Measurements from ENCODE around the gene MDC1. TPM values are rescaled to one million over a fixed set of nuclear protein-coding genes. Genes with fewer than 3 reads are reported as not detected.

Gene MDC1
- polyA plus RNA-seq, 1 donor from 2014 or later = 8.1 TPM

- no peak for TF ChIP-seq MXI1 (conservative IDR thresholded peaks at IDR 0.05; ENCODE audit: poor library complexity, severe bottlenecking)
- no peak for TF ChIP-seq SMC3 (conservative IDR thresholded peaks at IDR 0.05; ENCODE audit: poor library complexity)
- TF ChIP-seq TAF1 (IDR thresholded peaks at IDR 0.05; ENCODE audit: low read depth) = no peak
- no peak for TF ChIP-seq CTCF (IDR thresholded peaks at IDR 0.05; ENCODE audit: poor library complexity, severe bottlenecking)
- no peak overlapping the region for H3K4me3 ChIP-seq (ENCODE audit: low read length)
- H3K36me3 ChIP-seq (ENCODE audit: insufficient read depth, low read length) = no peaks in the 10 kb centered on the region
- no peaks in the 10 kb centered on the region for H3K9me2 ChIP-seq (ENCODE audit: insufficient read depth, low read length)
- no peak overlapping the region for H3K4me2 ChIP-seq (ENCODE audit: low read length)
- H3F3A ChIP-seq (ENCODE audit: insufficient read depth, low read length, poor library complexity, severe bottlenecking) = no peaks in the 10 kb centered on the region
- no peaks in the 10 kb centered on the region for H4K20me1 ChIP-seq (ENCODE audit: insufficient read depth)
- no peak overlapping the region for H2AFZ ChIP-seq (ENCODE audit: low read depth, low read length)
- no peaks in the 10 kb centered on the region for H3K79me2 ChIP-seq (replicated peaks; ENCODE audit: insufficient read depth, low read length)
- no peak overlapping the region for H3K9ac ChIP-seq (ENCODE audit: low read length)
- no peaks in the 10 kb centered on the region for H3K9me3 ChIP-seq (ENCODE audit: low read length)
- no peaks in the 10 kb centered on the region for H3K27me3 ChIP-seq (ENCODE audit: insufficient read depth, low read depth, low read length)
- no peak overlapping the region for H3K27ac ChIP-seq (ENCODE audit: low read length)
These were observed 59.6 kb downstream of the MDC1 start for GRCh38 chr6:30657454-30657853.

GRCh38 chr6:30656513-30656912 is 60.6 kb downstream of the MDC1 start:
- Histone ChIP-seq H3K79me2 (replicated peaks; ENCODE audit: insufficient read depth, low read length) (no peaks in the 10 kb centered on the region), H3K4me2 (ENCODE audit: low read length) (no peak overlapping the region), H3K9ac (ENCODE audit: low read length) (no peak overlapping the region), H3K9me2 (ENCODE audit: insufficient read depth, low read length) (no peaks in the 10 kb centered on the region), H3K36me3 (ENCODE audit: insufficient read depth, low read length) (no peaks in the 10 kb centered on the region), H3K9me3 (ENCODE audit: low read length) (no peaks in the 10 kb centered on the region), H3K27ac (ENCODE audit: low read length) (no peak overlapping the region), H3K27me3 (ENCODE audit: insufficient read depth, low read depth, low read length) (no peaks in the 10 kb centered on the region), H3F3A (ENCODE audit: insufficient read depth, low read length, poor library complexity, severe bottlenecking) (no peaks in the 10 kb centered on the region), H4K20me1 (ENCODE audit: insufficient read depth) (no peaks in the 10 kb centered on the region), H3K4me3 (ENCODE audit: low read length) (no peak overlapping the region), H2AFZ (ENCODE audit: low read depth, low read length) (no peak overlapping the region)
- no peak for TF ChIP-seq EP300 (conservative IDR thresholded peaks at IDR 0.05; ENCODE audit: poor library complexity, severe bottlenecking)
- no peak for TF ChIP-seq CTCF (IDR thresholded peaks at IDR 0.05; ENCODE audit: poor library complexity, severe bottlenecking)
- TF ChIP-seq TAF1 (IDR thresholded peaks at IDR 0.05; ENCODE audit: low read depth) = no peak
- TF ChIP-seq SMC3 (conservative IDR thresholded peaks at IDR 0.05; ENCODE audit: poor library complexity) = no peak
- no peak for TF ChIP-seq POLR2AphosphoS5 (IDR thresholded peaks at IDR 0.05)
- TF ChIP-seq EZH2 (IDR thresholded peaks at IDR 0.05; ENCODE audit: borderline replicate concordance, insufficient read depth, low read length, poor library complexity, severe bottlenecking) = no peak
- no peak for TF ChIP-seq RAD21 (conservative IDR thresholded peaks at IDR 0.05)
- TF ChIP-seq REST (IDR thresholded peaks at IDR 0.05; ENCODE audit: borderline replicate concordance) = no peak
- TF ChIP-seq MXI1 (conservative IDR thresholded peaks at IDR 0.05; ENCODE audit: poor library complexity, severe bottlenecking) = no peak

Measured in neural cell (in vitro differentiated cells).